A549 (cell line): ENCODE measurements around the gene CCDC183. TPM values are rescaled to one million over a fixed set of nuclear protein-coding genes. Genes with fewer than 3 reads are reported as not detected.

Experiments
- ATAC-seq, 2 experiments: fragments of 200-7000 bp in 1 of 2; fragments of >200 bp in 1 of 2; cut with Nextera tagmentation in 1 of 2; cut with Tn5 transposase in 1 of 2; 3 replicates each; pipeline versions ENCODE4 v1.8.0 to v1.9.1; 2018 to 2020; ENCODE audit warnings: mild to moderate bottlenecking in 1 of 2, moderate library complexity in 1 of 2
- CTCF ChIA-PET: fragments of 300-600 bp; sonication (Branson Sonifier 250); formaldehyde crosslinking; extraction: SDS; loops from one replicate; lab custom pipeline; 2021; ENCODE audit warnings: antibody characterized with exemption, inconsistent platforms; lab: Yijun Ruan, JAX
- POLR2A ChIA-PET: fragments of 350-600 bp; formaldehyde crosslinking; extraction: SDS; loops from one replicate; lab custom pipeline; 2021; ENCODE audit warnings: antibody characterized with exemption, inconsistent platforms; lab: Yijun Ruan, JAX
- DNase-seq, 2 experiments: peaks; one replicate each; pipeline versions ENCODE4 v3.0.0 to v3.0.0-alpha.2; 2011 to 2016; ENCODE audit warnings: low read depth in 1 of 2, low spot score in 1 of 2
- FAIRE-seq: peaks from 2 replicates; lab custom pipeline; 2011; peaks lifted over from hg19 to GRCh38; lab: Jason Lieb, UNC
- H3K27ac ChIP-seq, 2 experiments: fragments of >200 bp; sonication (Bioruptor Twin); formaldehyde crosslinking; 3 replicates each; pipeline ENCODE4 v1.5.1; 2016 to 2017
- H3K4me1 ChIP-seq: fragments of >200 bp; sonication (Bioruptor Twin); formaldehyde crosslinking; 3 replicates; pipeline ENCODE4 v1.6.1; 2016
- H3K4me2 ChIP-seq: fragments of >200 bp; sonication (Bioruptor Twin); formaldehyde crosslinking; 3 replicates; pipeline ENCODE4 v1.6.1; 2016
- H3K4me3 ChIP-seq: fragments of >200 bp; sonication (Bioruptor Twin); formaldehyde crosslinking; 3 replicates; pipeline ENCODE4 v1.5.1; 2016
- H3K9me3 ChIP-seq: fragments of >200 bp; sonication (Bioruptor Twin); formaldehyde crosslinking; 3 replicates; pipeline ENCODE4 v1.6.1; 2016
- ATOH8 ChIP-seq: fragments of 250-450 bp; sonication (Bioruptor Pico); IDR thresholded peaks from 2 replicates; pipeline ENCODE4 v1.5.0; 2020; ENCODE audit warnings: low read depth, mild to moderate bottlenecking, moderate library complexity
- BHLHE40 ChIP-seq: IDR thresholded peaks from 2 replicates; pipeline ENCODE4 v1.6.1; 2012; ENCODE audit warnings: low read depth, low read length, inconsistent platforms
- CBX2 ChIP-seq: fragments of 200-600 bp; sonication (generic); IDR thresholded peaks from 2 replicates; pipeline ENCODE4 v1.6.1; 2016; ENCODE audit warnings: low read depth, mild to moderate bottlenecking, borderline replicate concordance
- CBX8 ChIP-seq: fragments of 200-600 bp; sonication (generic); IDR thresholded peaks from 2 replicates; pipeline ENCODE4 v1.6.1; 2016
- CHD2 ChIP-seq: fragments of 150-350 bp; IDR thresholded peaks from 2 replicates; pipeline ENCODE4 v1.6.1; 2014; ENCODE audit warnings: low read length; ENCODE audit not compliant: partially characterized antibody
- E2F6 ChIP-seq: IDR thresholded peaks from 2 replicates; pipeline ENCODE4 v1.6.1; 2012; ENCODE audit warnings: low read depth, borderline replicate concordance
- EHMT2 ChIP-seq: fragments of 200-600 bp; sonication (generic); IDR thresholded peaks from 2 replicates; pipeline ENCODE4 v1.6.1; 2016; ENCODE audit warnings: antibody characterized with exemption, low read depth, mild to moderate bottlenecking, moderate library complexity
- ELK1 ChIP-seq: fragments of 150-350 bp; IDR thresholded peaks from 2 replicates; pipeline ENCODE4 v1.6.1; 2014; ENCODE audit warnings: low read depth, mild to moderate bottlenecking, low read length
- EP300 ChIP-seq, 2 experiments: fragments of >200 bp; sonication (Bioruptor Twin); formaldehyde crosslinking; IDR thresholded peaks; 2 replicates in 1 of 2; 3 replicates in 1 of 2; pipeline ENCODE4 v1.6.1; 2016 to 2017
- FOSB ChIP-seq: fragments of 250-450 bp; sonication (Bioruptor Pico); IDR thresholded peaks from 2 replicates; pipeline ENCODE4 v1.5.0; 2020; ENCODE audit warnings: mild to moderate bottlenecking, moderate library complexity
- FOSL2 ChIP-seq, 2 experiments: fragments of 450-650 bp in 1 of 2; fragments of >200 bp in 1 of 2; sonication (Bioruptor Twin) in 1 of 2; formaldehyde crosslinking; IDR thresholded peaks; 2 replicates each; pipeline versions ENCODE4 v1.5.0 to v1.6.1; 2016 to 2020; ENCODE audit warnings: mild to moderate bottlenecking in 1 of 2, moderate library complexity in 1 of 2
- GATA3 ChIP-seq: IDR thresholded peaks from 2 replicates; pipeline ENCODE4 v1.6.1; 2012; ENCODE audit warnings: borderline replicate concordance
- HES2 ChIP-seq: fragments of >200 bp; sonication (Bioruptor Twin); formaldehyde crosslinking; IDR thresholded peaks from 2 replicates; pipeline ENCODE4 v1.6.1; 2016
- HMGXB4 ChIP-seq: fragments of 250-450 bp; sonication (Bioruptor Pico); IDR thresholded peaks from 2 replicates; pipeline ENCODE4 v1.5.0; 2021; ENCODE audit warnings: mild to moderate bottlenecking, moderate library complexity, borderline replicate concordance
- HOXA7 ChIP-seq: fragments of 250-450 bp; sonication (Bioruptor Pico); IDR thresholded peaks from 2 replicates; pipeline ENCODE4 v1.5.0; 2020; ENCODE audit warnings: mild to moderate bottlenecking, moderate library complexity
- JUN ChIP-seq, 2 experiments: fragments of >200 bp; sonication (Bioruptor Twin); formaldehyde crosslinking; IDR thresholded peaks; 2 replicates in 1 of 2; 3 replicates in 1 of 2; pipeline ENCODE4 v1.6.1; 2016 to 2017
- MAFK ChIP-seq: fragments of 450-650 bp; IDR thresholded peaks from 2 replicates; pipeline ENCODE4 v1.6.1; 2014; ENCODE audit not compliant: partially characterized antibody
- MAX ChIP-seq: IDR thresholded peaks from 2 replicates; pipeline ENCODE4 v1.6.1; 2012
- MAZ ChIP-seq: fragments of 150-350 bp; IDR thresholded peaks from 2 replicates; pipeline ENCODE4 v1.6.1; 2014; ENCODE audit warnings: antibody characterized with exemption, low read depth, low read length, borderline replicate concordance
- MYC ChIP-seq: IDR thresholded peaks from 2 replicates; pipeline ENCODE4 v1.6.1; 2012; ENCODE audit warnings: mild to moderate bottlenecking, inconsistent platforms, low read length, improper control_type of control experiment, borderline replicate concordance
- POLR2A ChIP-seq: IDR thresholded peaks from 2 replicates; pipeline ENCODE4 v1.6.1; 2012; ENCODE audit warnings: mild to moderate bottlenecking, low read length
- POLR2AphosphoS2 ChIP-seq: conservative IDR thresholded peaks from 2 replicates; pipeline ENCODE4 v1.6.1; 2012; ENCODE audit warnings: low read length, improper control_type of control experiment, inconsistent platforms
- RARB ChIP-seq: fragments of 250-450 bp; sonication (Bioruptor Pico); IDR thresholded peaks from 2 replicates; pipeline ENCODE4 v1.8.0; 2021; ENCODE audit warnings: mild to moderate bottlenecking, moderate library complexity
- RCOR1 ChIP-seq: fragments of 150-350 bp; IDR thresholded peaks from 2 replicates; pipeline ENCODE4 v1.6.1; 2014; ENCODE audit warnings: antibody characterized with exemption, low read length, low read depth
- RFX5 ChIP-seq: fragments of 450-650 bp; IDR thresholded peaks from 2 replicates; pipeline ENCODE4 v1.7.1; 2014; ENCODE audit warnings: antibody characterized with exemption, mild to moderate bottlenecking, moderate library complexity
- RNF2 ChIP-seq: fragments of 200-600 bp; sonication (generic); IDR thresholded peaks from 2 replicates; pipeline ENCODE4 v1.6.1; 2016; ENCODE audit warnings: low read depth, mild to moderate bottlenecking, antibody characterized with exemption, moderate library complexity, borderline replicate concordance
- SMC3 ChIP-seq: fragments of >200 bp; sonication (Bioruptor Twin); formaldehyde crosslinking; IDR thresholded peaks from 3 replicates; pipeline ENCODE4 v1.6.1; 2018; ENCODE audit warnings: inconsistent platforms
- TP53 ChIP-seq: fragments of 250-450 bp; sonication (Bioruptor Pico); IDR thresholded peaks from 2 replicates; pipeline ENCODE4 v1.5.0; 2021; ENCODE audit warnings: mild to moderate bottlenecking, moderate library complexity
- USF2 ChIP-seq: fragments of 450-650 bp; IDR thresholded peaks from 2 replicates; pipeline ENCODE4 v1.6.1; 2014; ENCODE audit warnings: antibody characterized with exemption
- ZC3H11A ChIP-seq: fragments of 450-650 bp; IDR thresholded peaks from 2 replicates; pipeline ENCODE4 v1.6.1; 2014; ENCODE audit warnings: antibody characterized with exemption, mild to moderate bottlenecking
- ZFP36 ChIP-seq: fragments of 450-650 bp; IDR thresholded peaks from 2 replicates; pipeline ENCODE4 v1.6.1; 2014; ENCODE audit warnings: borderline replicate concordance; ENCODE audit not compliant: partially characterized antibody
- ZSCAN20 ChIP-seq: fragments of 250-450 bp; sonication (Bioruptor Pico); IDR thresholded peaks from 2 replicates; pipeline ENCODE4 v1.8.0; 2022; ENCODE audit warnings: mild to moderate bottlenecking, moderate library complexity
- WGBS: methylation state at CpG from one replicate; pipeline ENCODE4 v1.1.6; 2017; ENCODE audit errors: missing lambda C conversion rate; 5-methylcytosine and 5-hydroxymethylcytosine counted together
- polyA plus RNA-seq, 4 experiments: library from polyadenylated mRNA; depleted of rRNA in 3 of 4; stranded (reverse); fragments of >200 nt; fragmentation: RNase III in 1 of 4; extraction: RNeasy Plus Mini Kit Qiagen cat#74134 plus additional on column Dnase treatment in 1 of 4; gene quantifications; 2 replicates in 3 of 4; 3 replicates in 1 of 4; pipeline ENCODE4 v1.2.3, GENCODE V29; 2011 to 2017

Gene CCDC183
- polyA plus RNA-seq, 2 of the 4 experiments (the other 2 are of a cell fraction) = 0.90 to 1.4 TPM

GRCh38 chr9:136799854-136800657, 3.9 kb downstream of the CCDC183 start:
- 2% methylated on average over 22 of the region's 63 CpGs for WGBS
- no peak for FAIRE-seq
- TF ChIP-seq JUN (IDR thresholded peaks at IDR 0.05) (peak in 1 of 2 experiments; percentile 54; a peak in 2 of 5 replicates), POLR2AphosphoS2 (no peak), MAZ (no peak), MAFK (no peak), CBX8 (no peak), MAX (peak; percentile 48), CHD2 (no peak), HOXA7 (CRISPR knock-in tag) (no peak), HMGXB4 (no peak), CBX2 (no peak), RCOR1 (no peak), ATOH8 (CRISPR knock-in tag) (no peak), E2F6 (peak; percentile 83; the same call in 1 of the 2 replicates), ELK1 (no peak), USF2 (no peak), TP53 (no peak), POLR2A (peak; percentile 47), MYC (no peak), EP300 (IDR thresholded peaks at IDR 0.05) (no peak), FOSB (CRISPR knock-in tag) (no peak), RFX5 (no peak), GATA3 (no peak), ZC3H11A (no peak), SMC3 (no peak), BHLHE40 (no peak), EHMT2 (no peak), ZFP36 (no peak), RNF2 (no peak), HES2 (no peak), RARB (CRISPR knock-in tag) (no peak), FOSL2 (IDR thresholded peaks at IDR 0.05) (no peak), FOSL2 (CRISPR knock-in tag; IDR thresholded peaks at IDR 0.05) (no peak), ZSCAN20 (CRISPR knock-in tag) (no peak)

More at GRCh38 chr9:136799854-136800657, 3.9 kb downstream of the CCDC183 start:
- H3K27ac ChIP-seq = peak overlapping the region; percentile 53 to 81
- H3K9me3 ChIP-seq = no peaks in the 10 kb centered on the region
- peak overlapping the region; percentile 49 for H3K4me3 ChIP-seq
- CTCF ChIA-PET = interaction anchor here (0.7 to 9.9 kb wide), 10 partner anchors 8 to 235 kb away, joined by 3 to 110 read pairs (median 5); partner anchors contain the start of genes AJM1, RABL6 and TMEM141
- DNase-seq (peak; percentile 76 to 89), ATAC-seq (peak; percentile 75 to 79)
- POLR2A ChIA-PET = interaction anchor here (0.6 to 1.7 kb wide), 4 partner anchors 9 to 173 kb away, joined by 3 to 10 read pairs (median 3); partner anchors contain the start of gene TMEM141
- H3K4me1 ChIP-seq = peaks cover 21% of the 10 kb centered on the region
- peak overlapping the region; percentile 97 for H3K4me2 ChIP-seq
